ENCODE data around the gene MRPS25. TPM values are rescaled to one million over a fixed set of nuclear protein-coding genes. Genes with fewer than 3 reads are reported as not detected.

MRPS25 gene
- total and polyA plus RNA-seq, 2 donors (not counting 3 experiments of a cell fraction or from before 2014, with no cell fraction given), result 32.5 to 68.7 TPM

GRCh38 chr3:15011174-15011573, 53.9 kb downstream of the MRPS25 start:
- Histone ChIP-seq H3K4me2 (ENCODE audit: insufficient read depth, low read length) (no peak overlapping the region), H3K36me3 (ENCODE audit: control insufficient read depth in 2 of 2, extremely low read depth in 1 of 2, insufficient read depth in 2 of 2, low read length in 2 of 2) (peaks cover 10 to 16% of the 10 kb centered on the region in 2 experiments), H3K4me3 (replicated peaks in 1 of 3; ENCODE audit: insufficient read depth in 1 of 3, low read depth in 1 of 3, low read length in 3 of 3) (no peak overlapping the region), H3K27me3 (ENCODE audit: control insufficient read depth in 2 of 2, insufficient read depth in 2 of 2, low read length in 2 of 2) (no peaks in the 10 kb centered on the region), H3K9ac (replicated peaks; ENCODE audit: extremely low read depth, insufficient read depth, low read length) (no peak overlapping the region), H4K20me1 (replicated peaks; ENCODE audit: control insufficient read depth, extremely low read depth, insufficient read depth, low read length) (no peaks in the 10 kb centered on the region), H3K9me3 (replicated peaks; ENCODE audit: control insufficient read depth, insufficient read depth, low read length) (no peaks in the 10 kb centered on the region), H3K27ac (ENCODE audit: insufficient read depth, low read depth, low read length) (no peak overlapping the region), H3K79me2 (ENCODE audit: control insufficient read depth, insufficient read depth, low read length) (no peaks in the 10 kb centered on the region), H3K4me1 (ENCODE audit: control insufficient read depth, extremely low read depth, insufficient read depth, low read length) (no peaks in the 10 kb centered on the region), H2AFZ (ENCODE audit: low read depth, low read length) (no peak overlapping the region), H3K9me1 (replicated peaks; ENCODE audit: control insufficient read depth, extremely low read depth, insufficient read depth, low read length) (no peaks in the 10 kb centered on the region)
- TF ChIP-seq EZH2 (IDR thresholded peaks at IDR 0.05; ENCODE audit: borderline replicate concordance, low read depth, low read length, severe bottlenecking) (no peak), JUN (IDR thresholded peaks at IDR 0.05; ENCODE audit: borderline replicate concordance, insufficient read depth, insufficient read length, low read depth) (no peak), FOS (IDR thresholded peaks at IDR 0.05; ENCODE audit: borderline replicate concordance, insufficient read depth, low read length) (no peak), POLR2AphosphoS5 (IDR thresholded peaks at IDR 0.05; ENCODE audit: insufficient read depth, low read depth, low read length) (no peak)
- TF ChIP-seq, protein P1, sequence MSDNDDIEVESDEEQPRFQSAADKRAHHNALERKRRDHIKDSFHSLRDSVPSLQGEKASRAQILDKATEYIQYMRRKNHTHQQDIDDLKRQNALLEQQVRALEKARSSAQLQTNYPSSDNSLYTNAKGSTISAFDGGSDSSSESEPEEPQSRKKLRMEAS (IDR thresholded peaks at IDR 0.05; ENCODE audit: insufficient read depth, insufficient read length), result no peak
- DNase-seq (ENCODE audit: low read depth, low spot score), result no peak
- POLR2A ChIA-PET, result no interaction called here
- dilution Hi-C loops (cut with MboI; ENCODE audit: extremely low pct_ligation_motif_present, low sequenced_read_pairs) (no loop called here), intact Hi-C loops (cut with micrococcal nuclease) (no loop called here)
- CTCF ChIA-PET, result interaction anchor here (1.4 kb wide), 2 partner anchors 11 to 86 kb away, joined by 3 read pairs; no protein-coding TSS in a partner anchor
- no peak for FAIRE-seq
- BruUV-seq (replicated peaks), result no TSS peak

- FAIRE-seq, result no peak
- BruUV-seq (replicated peaks), result no TSS peak
- Histone ChIP-seq H3K27ac (ENCODE audit: insufficient read depth, low read depth, low read length) (no peak overlapping the region), H3K9ac (replicated peaks; ENCODE audit: extremely low read depth, insufficient read depth, low read length) (no peak overlapping the region), H3K79me2 (ENCODE audit: control insufficient read depth, insufficient read depth, low read length) (no peaks in the 10 kb centered on the region), H3K36me3 (ENCODE audit: control insufficient read depth in 2 of 2, extremely low read depth in 1 of 2, insufficient read depth in 2 of 2, low read length in 2 of 2) (peaks cover 10 to 16% of the 10 kb centered on the region in 2 experiments), H3K9me3 (replicated peaks; ENCODE audit: control insufficient read depth, insufficient read depth, low read length) (no peaks in the 10 kb centered on the region), H3K9me1 (replicated peaks; ENCODE audit: control insufficient read depth, extremely low read depth, insufficient read depth, low read length) (no peaks in the 10 kb centered on the region), H4K20me1 (replicated peaks; ENCODE audit: control insufficient read depth, extremely low read depth, insufficient read depth, low read length) (no peaks in the 10 kb centered on the region), H3K4me2 (ENCODE audit: insufficient read depth, low read length) (no peak overlapping the region), H3K27me3 (ENCODE audit: control insufficient read depth in 2 of 2, insufficient read depth in 2 of 2, low read length in 2 of 2) (no peaks in the 10 kb centered on the region), H3K4me1 (ENCODE audit: control insufficient read depth, extremely low read depth, insufficient read depth, low read length) (no peaks in the 10 kb centered on the region), H2AFZ (ENCODE audit: low read depth, low read length) (no peak overlapping the region), H3K4me3 (replicated peaks in 1 of 3; ENCODE audit: insufficient read depth in 1 of 3, low read depth in 1 of 3, low read length in 3 of 3) (no peak overlapping the region)
- dilution Hi-C loops (cut with MboI; ENCODE audit: extremely low pct_ligation_motif_present, low sequenced_read_pairs), result no loop called here
- ChIA-PET CTCF (interaction anchor here (1.4 kb wide), 2 partner anchors 11 to 85 kb away, joined by 3 read pairs; no protein-coding TSS in a partner anchor), POLR2A (no interaction called here)
- TF ChIP-seq EZH2 (IDR thresholded peaks at IDR 0.05; ENCODE audit: borderline replicate concordance, low read depth, low read length, severe bottlenecking), result no peak
- no peak for TF ChIP-seq GATA2 (IDR thresholded peaks at IDR 0.05; ENCODE audit: insufficient read depth, insufficient read length, low read depth, low read length)
- TF ChIP-seq POLR2AphosphoS5 (IDR thresholded peaks at IDR 0.05; ENCODE audit: insufficient read depth, low read depth, low read length), result no peak
- TF ChIP-seq POLR2A (IDR thresholded peaks at IDR 0.05; ENCODE audit: low read depth, low read length), result no peak
- no peak for DNase-seq (ENCODE audit: low read depth, low spot score)
- intact Hi-C loops (cut with micrococcal nuclease), result no loop called here
These were observed 54.5 kb downstream of the MRPS25 start for GRCh38 chr3:15010664-15011063.

Data from endothelial cell of umbilical vein (primary cell).